CD4-positive, alpha-beta T cell treated with Interleukin-21 for 1 hour (primary cell): ENCODE results near the gene USP19.

Experiments used
- DNase-seq: peaks from one replicate; pipeline ENCODE4 v3.0.0-alpha.2; 2020

Gene USP19, protein sequence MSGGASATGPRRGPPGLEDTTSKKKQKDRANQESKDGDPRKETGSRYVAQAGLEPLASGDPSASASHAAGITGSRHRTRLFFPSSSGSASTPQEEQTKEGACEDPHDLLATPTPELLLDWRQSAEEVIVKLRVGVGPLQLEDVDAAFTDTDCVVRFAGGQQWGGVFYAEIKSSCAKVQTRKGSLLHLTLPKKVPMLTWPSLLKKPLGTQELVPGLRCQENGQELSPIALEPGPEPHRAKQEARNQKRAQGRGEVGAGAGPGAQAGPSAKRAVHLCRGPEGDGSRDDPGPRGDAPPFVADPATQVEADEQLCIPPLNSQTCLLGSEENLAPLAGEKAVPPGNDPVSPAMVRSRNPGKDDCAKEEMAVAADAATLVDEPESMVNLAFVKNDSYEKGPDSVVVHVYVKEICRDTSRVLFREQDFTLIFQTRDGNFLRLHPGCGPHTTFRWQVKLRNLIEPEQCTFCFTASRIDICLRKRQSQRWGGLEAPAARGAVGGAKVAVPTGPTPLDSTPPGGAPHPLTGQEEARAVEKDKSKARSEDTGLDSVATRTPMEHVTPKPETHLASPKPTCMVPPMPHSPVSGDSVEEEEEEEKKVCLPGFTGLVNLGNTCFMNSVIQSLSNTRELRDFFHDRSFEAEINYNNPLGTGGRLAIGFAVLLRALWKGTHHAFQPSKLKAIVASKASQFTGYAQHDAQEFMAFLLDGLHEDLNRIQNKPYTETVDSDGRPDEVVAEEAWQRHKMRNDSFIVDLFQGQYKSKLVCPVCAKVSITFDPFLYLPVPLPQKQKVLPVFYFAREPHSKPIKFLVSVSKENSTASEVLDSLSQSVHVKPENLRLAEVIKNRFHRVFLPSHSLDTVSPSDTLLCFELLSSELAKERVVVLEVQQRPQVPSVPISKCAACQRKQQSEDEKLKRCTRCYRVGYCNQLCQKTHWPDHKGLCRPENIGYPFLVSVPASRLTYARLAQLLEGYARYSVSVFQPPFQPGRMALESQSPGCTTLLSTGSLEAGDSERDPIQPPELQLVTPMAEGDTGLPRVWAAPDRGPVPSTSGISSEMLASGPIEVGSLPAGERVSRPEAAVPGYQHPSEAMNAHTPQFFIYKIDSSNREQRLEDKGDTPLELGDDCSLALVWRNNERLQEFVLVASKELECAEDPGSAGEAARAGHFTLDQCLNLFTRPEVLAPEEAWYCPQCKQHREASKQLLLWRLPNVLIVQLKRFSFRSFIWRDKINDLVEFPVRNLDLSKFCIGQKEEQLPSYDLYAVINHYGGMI (N-terminal part only)

DNA sequence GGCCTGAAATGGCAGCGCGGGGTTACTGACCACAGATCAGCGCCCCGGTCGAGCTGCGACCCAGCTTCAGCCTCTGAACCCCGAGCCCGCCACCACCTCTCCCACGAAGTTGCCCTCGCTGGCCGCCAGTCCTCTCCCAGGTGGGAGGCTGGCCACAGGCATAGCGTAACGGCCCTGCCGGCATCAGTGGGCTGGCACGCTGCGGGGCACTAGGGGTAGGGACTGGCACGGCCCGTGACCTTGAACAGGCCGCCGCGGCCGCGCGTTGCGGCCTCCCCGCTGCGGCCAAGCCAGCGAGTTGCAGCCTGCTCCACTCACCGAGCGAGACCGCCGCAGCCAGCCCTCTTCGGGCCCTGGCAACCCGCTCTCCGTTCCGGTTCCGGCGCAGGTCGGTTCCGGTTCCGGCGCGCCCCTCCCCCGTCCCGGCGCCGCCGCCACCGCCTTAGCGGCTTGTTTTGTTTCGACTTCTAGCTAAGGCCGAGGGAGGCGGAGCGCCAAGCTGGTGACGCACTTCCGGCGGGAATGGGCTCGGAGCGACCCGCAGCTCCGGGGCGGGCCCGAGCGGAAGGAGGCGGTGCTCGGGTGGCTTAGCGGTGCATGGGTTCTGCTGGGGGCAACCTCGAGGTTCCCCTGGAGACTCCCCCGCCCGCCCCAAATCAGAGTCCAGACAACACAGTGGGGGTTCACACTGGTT, at the start of gene USP19:
Gene USP19 (minus strand): TSS at position 386 of the 694 bp plus-strand sequence. CDS start 1,678 bp downstream, outside the sequence.
- DNase-seq = peak; percentile 96

DNA sequence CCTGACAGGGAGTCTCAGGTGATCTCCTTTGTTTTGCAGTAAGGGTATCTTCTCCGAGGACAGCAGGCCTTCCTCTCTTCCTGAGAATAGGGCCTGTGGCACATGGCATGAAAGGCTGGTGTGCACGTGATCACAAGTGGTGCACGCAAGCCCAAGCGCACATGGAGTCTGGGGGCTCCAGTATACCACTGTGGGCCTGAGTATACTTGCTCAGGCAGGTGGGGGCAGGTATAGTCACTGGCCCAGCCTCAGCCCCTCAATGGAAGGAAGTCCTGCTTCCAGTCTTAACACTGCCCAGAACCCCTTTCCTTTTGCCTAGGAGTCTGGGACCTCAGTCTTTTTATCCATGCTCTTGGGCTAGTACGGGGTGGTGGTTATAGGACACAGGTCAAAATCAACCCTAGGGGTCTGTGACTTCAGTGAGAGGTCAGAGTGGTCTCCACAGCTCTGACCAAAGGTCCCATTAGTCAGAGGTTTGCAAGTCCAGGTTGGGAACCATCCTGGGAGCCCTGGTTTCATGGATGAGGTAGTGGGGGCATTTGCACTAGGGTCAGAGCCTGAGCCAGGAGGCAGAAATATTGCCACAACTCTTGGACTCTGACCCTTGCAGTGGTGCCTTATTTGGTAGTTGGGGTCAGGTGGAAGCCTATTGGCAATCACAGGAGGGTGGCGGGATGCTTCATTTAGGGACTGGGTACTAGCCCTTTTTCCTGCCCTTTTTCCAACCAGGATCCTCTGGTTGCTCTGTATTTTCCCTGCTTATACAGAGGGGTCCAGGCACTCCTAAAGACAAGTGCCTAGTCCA, 46.3 kb upstream of the USP19 start:
- no peak for DNase-seq

DNA sequence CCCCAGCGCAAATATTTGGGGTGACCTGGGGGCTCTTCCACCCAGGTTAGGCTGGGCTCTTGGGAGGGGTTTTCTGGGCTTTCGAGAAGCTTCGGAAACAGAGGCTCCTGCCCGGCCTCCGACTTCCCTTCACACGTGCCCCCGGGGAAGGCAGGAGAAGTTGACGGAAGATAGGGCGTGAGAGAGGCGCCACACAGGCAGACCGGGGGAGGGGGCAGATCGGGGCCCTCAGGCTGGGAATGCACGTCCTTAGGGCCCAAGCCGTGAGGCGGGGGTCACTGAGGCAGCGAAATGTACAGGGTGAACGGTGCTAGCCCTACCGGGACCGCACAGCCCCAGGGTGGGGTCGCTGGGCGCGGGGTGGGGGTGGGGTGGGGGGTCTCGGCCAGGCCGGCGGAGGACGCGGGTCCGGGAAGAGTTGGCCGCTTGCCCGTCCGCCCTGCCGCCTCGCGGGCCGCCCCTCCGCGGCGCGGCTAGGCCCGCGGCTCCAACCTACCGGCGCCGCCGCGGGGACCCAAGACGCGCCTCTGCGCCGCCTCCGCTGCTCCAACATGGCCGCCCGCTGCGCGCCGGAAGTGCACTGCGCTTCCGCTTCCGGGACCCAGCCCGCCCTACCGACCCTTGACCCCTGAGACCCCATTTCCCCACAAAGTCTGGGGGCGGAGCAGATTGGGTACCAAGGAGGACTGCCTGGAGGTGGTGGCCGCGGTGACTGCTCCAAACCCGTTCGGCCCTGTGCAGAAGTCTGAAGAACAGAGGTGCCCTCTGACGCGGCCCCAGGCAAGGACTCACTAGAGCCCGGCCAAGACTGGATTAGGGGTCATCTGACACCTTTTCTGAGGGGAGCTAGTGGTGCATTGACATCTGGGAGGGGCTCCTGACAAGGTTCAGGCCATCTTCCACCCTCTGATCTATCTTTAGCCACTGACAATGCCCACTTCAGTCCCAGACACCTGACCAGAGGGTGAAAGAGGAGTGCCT, 45.4 kb upstream of the USP19 start, which contains the start of gene CCDC71:
Gene CCDC71 (minus strand): TSS at position 561 of the 981 bp plus-strand sequence. CDS start 2,123 bp downstream, outside the sequence.
- DNase-seq = peak; percentile 81

DNA sequence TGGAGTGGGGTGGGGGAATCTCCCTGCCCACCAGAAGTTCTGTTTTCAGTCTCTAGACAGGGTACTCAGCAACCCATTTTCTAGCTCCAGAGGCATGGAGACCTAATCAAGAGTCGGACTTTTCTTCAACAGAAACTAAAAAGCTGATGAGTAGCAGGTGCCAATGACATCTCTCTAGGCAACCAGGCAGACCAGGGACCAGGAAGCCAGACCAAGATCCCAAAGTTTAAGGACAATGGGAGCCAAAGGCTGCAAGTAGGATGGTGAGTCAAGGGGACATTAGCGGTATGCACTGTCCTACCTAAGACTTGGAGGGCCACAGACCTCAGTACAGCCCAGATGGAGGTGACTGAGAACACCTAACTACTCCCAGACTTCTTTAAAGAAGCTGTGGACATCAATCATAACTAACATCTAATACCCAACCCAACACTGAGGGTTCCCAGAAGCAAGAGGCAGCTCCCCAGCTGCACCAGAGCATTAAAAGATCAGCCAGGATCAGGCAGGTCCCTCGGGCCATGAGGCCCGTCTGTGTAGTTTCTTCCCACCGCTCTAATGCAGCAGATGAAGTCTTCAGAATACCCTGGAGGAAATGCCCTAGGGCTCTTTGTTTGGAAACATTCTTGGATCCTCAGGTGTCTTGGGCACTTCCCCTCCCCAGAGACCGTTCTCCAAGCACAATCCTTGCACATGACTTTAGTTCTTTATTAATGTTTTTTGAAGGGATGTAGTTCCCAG, 44.5 kb upstream of the USP19 start:
- DNase-seq = no peak

DNA sequence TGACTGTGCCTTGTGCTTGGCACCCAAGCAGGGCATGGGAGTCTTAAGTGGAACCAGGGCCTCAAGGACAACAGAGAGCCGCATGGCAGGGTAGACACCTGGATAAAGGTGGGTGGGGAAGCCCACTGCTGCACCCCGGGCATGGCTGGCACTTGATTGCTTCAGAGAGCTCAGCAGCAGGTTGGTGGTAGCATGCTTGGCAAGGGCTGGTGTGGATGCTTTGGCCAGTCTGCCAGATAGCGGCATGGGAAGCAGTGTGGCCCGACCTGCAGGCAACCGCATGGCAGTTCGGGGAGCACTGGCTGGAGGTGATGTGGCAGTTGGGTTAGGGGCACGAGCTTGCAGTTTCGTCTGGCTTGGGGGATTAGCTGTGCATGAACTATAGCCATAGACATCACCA, 43.0 kb upstream of the USP19 start:
- DNase-seq = no peak

DNA sequence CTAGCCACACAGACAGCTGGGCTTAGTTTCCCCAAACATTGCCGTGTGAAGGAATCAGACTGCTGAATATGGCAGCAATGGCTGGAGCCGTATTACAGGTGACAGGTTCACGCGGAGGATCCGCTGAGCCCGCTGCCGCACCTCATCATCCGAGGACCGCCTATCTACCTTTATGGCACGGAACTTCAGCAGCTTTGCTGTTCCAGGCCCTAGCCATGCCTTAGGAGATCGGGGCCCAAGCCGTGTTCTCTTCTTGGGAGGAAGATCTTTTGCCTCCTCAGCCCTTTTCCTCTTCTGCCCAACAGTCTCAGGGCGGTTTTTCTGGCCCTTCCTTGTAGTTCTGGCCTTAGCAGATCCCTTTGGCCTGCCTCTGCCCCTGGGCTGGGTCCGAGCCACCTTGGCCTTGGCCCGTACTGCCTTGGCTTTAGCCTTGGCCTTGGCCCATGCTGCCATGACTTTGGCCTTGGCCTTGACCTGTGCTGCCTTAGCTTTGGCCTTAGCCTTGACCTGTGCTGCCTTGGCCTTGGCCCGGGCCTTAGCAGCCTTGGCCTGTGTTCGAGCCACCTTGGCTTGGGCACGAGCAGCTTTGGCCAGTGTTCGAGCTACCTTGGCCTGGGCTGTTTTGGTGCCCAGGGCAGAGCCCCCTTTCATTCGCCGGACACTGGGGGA, 42.3 kb upstream of the USP19 start:
- no peak for DNase-seq

DNA sequence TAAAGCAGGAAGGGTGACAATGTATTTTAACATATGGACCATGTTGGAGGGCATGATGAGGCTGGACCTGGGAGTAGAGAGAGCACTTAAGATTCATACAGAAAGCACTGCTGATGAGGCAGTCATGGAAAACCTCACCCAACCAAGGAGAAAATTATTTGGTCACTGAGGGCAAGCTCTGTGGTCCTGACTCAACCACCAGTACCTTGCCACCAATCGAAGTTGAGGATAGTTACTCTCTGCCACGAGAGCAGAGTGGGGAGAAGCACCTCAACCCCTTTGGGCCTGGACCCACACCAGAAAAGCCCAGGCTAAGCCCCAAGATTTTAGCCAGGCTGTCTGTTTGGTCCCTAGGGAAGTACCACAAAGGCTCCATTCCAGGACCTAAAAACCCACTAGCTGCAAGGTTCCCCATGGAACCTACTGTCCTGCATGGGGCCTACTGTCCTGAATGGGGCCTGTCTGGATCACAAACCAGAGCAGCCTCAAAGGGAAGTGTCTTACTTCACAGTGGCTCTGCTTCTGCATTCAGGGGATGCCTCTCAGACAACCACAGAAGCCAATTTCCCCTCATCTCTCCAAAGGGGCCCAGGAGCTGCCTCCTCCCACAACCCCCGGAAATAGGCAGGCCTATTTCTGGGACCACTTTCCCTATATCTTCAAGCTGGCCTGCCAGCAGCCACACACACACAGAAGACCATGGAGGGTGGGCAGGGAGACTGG, 41.3 kb upstream of the USP19 start:
- no peak for DNase-seq

DNA sequence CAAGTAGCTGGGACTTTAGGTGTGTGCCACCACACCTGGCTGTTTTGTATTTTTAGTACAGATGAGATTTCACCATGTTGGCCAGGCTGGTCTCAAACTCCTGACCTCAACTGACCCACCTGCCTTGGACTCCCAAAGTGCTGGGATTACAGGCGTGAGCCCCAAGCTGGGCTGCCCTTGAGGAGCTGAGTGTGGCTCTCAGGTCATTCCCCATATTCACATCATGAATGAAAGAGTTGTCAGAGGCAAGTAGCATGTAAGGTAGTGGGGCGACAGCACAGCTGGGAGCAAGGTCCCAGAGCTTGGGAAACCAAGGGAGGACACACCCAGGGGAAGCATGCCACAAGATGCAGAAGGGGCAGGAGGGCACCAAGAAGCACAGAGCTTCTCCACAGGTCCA, 40.6 kb upstream of the USP19 start:
- no peak for DNase-seq

DNA sequence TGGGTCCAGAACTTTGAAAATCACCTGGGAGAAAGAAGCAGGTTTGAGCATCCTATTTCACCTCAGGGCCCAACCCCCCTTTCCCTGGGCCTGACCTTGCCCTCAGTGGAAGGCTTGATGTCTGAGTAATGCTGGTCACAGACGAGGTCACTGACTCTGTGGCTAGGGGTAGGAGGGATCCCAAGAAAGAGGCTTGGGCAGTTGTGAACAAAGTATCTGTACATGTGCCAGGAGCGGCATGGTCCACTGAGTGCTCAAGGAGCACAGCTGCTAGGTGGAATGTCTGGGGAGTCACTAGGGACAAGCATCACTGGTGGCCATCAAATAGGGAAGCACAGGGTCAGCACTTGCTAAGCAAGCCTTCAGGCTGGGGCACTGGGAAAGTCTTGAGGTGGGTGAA, 38.2 kb upstream of the USP19 start:
- no peak for DNase-seq

DNA sequence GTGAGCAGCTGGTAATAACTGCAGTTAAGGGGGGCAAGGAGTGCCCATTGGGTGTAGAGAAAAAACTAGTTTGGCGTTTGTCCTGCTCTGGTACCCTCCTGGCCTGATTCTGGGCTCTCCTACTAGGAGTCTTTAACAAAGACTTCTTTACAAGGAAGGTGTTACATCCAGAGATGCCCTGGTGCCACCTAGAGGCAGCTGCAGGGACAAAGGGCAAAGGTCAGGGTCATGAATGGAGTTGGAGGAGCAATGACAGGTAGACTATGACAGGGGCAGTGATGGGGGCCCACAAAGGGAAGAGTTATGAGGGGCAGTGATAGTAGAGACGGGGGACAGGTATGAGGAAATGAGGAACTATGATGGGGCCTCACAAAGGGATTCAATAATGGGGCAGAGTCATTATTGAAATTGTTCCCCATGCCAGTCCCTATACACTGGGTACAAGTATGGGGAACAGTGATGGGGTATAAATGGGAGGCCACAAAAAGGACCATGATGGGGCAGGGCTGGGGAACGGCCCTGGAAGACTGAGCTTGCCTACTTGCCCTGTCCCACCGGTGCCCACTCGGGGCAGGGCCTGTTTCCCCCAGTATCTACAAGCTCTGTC, 37.6 kb upstream of the USP19 start:
- peak; percentile 73 for DNase-seq

DNA sequence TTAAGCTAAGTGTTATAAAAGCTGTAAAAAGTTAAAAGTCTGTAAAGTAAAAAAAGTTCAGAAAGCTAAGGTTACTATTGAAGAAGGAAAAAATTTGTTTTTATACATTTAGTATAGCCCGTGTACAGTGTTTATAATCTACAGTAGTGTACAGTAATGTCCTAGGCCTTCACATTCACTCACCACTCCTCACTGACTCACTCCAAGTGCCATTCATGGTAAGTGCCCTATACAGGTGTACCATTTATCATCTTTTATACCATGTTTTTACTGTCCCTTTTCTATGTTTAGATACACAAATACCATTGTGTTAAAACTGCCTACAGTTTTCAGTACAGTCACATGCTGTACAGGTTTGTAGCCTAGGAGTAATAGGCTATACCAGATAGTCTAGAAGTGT, 36.7 kb upstream of the USP19 start:
- DNase-seq = no peak

DNA sequence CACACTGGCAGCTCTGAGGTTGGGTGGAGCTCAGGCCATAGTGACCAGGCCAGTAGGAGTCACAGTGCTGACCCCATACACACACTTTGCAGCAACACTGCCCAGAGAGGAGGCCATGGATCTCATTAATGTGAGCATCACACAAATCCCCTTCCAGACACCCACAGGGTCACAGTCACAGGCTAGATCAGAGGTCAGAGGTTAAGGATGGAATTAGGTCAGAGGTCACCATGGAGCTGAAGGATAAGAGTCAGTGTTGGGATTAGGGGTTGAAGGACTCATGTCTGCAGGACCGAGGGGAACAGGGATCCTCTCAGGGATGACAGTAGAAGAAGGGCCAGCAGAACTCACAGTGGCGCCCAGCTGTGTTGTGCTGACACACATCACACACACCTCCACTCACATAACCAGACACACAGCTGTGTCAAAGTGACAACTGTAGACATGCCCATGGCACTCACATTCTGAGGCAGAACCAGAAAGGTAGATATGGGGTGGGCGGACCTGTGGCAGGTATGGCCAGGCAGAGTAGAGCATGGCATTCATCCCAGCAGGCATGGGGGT, 32.8 kb upstream of the USP19 start:
- DNase-seq = no peak

DNA sequence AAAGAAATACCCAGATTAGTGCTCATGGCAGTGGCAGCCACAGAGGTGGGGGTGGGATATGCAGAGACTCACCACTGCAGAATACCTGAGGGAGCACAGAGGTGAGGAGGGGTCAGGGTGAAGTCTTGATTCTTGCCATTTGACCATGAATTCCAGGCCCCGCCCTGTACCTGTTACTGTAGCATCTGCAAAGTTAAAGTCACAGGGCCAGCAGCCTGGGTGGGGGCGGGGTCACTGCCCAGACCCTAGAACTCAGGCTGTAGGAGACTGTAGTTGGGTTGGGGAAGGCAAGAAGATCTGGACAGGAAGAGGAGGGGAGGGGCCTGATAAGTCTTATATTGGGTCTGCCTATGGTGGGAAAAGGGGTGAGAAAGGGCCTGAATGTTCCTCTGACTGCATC, 31.0 kb upstream of the USP19 start:
- DNase-seq = no peak

DNA sequence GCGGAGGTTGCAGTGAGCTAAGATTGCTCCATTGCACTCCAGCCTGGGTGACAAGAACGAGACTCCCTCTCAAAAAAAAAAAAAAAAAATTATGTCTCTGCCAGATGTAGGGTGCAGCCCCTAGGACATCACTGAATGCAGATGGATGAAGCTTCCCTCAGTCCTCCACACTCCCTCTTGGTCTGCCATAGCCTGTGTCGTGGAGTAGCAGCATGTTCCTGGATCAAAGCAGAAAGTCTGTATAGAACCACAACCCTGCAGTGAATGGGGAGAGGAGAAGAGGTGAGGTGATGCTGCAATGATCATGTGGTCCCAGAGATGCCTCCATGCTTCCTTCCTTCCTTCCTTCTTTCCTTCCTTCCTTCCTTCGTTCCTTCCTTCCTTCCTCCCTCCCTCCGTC, 27.5 kb upstream of the USP19 start:
- no peak for DNase-seq

DNA sequence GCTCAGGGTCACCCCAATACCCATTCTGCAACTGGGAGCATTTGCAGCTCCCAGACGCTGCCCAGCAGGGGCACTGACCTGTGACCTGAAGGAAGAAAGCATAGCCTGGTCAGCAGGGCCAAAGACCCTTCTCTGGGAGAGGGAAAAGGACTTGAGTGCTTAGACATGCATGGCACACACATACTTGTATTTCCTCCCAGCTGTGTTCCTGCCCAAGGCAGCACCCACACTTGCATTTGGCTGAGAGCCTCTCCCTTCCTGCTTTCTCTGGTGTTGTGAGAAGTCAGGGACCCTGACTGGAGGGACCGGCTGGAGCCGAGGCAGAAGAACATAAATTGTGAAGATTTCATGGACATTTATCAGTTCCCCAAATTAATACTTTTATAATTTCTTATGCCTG, 19.5 kb upstream of the USP19 start:
- no peak for DNase-seq

DNA sequence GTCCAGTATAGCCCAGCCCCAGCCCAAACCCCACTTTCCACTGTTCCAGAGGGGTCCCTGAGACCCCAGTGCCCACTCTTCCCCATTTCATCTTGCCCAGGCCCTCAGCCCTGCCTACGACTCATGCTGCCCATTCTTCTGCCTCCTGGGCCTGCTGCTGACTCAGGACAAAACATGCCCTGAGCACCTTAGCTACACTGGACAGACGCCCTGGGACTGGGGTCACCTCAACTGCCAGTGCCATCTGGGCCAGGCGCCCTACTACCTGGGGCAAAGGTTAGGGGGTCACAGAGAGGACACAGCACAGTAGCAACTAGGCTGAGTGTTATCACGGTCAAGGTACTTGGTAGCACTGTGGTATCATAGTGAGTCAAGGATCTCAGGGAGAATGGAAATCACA, 14.9 kb upstream of the USP19 start:
- no peak for DNase-seq

DNA sequence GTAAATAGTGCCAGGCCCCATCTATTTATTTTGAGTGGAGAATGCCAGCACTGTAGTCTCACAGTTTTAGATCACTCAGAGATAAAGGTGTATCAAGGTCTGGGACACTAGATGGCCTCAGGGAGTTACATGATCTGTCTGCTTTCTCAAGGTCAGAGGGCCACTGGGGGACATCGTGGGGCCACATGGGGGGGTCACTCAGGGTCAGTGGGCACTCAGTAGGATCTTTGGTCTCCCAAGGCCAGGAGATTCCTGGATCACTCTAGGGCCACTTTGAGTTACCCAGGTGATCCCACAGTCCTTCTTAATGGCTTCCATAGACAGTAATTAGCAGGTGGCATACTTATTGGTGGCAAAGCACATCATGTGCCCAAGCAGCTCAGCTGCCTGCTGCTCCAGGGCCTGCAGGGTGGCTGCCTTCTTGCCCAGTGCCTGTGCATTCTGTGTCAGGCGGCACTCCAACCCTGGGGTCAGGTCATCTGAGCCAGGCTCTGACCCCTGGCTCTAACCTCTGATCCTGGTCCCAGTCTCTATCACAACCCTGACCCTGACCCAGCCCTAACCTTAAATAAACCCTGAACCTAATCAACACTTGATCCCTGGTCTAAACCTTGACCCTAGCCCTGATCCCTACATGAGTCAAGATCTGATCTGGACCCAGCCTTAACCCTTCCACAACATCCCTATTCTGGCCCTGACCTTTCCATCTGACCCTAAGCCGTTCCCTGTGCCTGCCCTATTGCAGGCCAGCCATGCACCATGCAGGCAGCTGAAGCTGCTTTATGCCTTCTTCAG, 14.0 kb upstream of the USP19 start:
- no peak for DNase-seq
